ENCODE results near the gene GABBR2. TPM values are rescaled to one million over a fixed set of nuclear protein-coding genes. Genes with fewer than 3 reads are reported as not detected.

GABBR2 gene
- total and polyA plus RNA-seq, 7 experiments from 2014 or later = not detected

DNA sequence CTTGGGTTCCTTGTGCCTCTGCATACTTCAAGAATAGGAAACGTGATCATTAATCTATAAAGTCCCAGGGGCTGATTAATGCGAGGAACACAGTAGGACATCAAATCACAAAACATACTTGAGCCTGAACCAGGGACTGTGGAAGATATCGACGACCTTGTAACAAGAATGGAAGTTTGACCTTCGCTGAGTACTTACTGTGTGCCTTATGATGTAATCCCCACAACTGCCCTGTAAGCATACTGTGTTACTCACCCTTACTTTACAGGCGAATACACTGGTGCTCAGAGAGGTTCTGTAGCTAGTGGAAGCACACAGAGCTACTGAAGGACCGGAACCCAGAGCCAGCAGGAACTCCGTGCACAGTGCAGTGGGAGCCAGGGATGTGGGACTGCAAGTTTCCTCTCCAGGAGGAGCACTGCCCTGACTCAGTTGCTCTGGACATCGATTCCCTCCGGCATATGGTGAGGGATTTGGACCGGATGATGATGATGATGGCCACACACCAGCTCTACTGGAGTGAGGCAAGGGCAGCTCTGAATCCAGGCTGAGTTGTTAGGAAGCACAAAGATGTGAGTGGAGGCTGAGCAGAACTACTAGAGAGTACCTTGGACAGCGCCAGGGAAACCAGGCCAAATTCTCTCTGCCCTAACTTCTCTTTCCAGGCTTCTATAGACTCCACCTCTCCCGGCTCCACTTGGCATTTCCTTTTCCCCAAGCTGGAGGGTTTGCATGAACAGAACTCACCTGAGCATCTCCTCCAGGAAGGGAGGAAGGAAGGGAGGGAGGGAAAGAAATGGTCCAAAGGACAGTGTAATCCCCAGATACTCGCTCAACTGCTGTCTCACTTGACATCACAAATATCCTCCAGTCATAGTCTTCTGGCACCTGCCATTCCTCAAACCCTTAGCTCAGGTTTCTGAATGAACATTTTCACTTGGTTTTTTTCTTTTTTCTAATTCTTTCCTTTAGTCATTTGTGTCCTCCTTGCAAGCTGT, 1.5 kb upstream of the GABBR2 start:
- Histone ChIP-seq H3K9me3 (ENCODE audit: control insufficient read depth in 2 of 3, low read length in 3 of 3) (no peaks in the 10 kb centered on the region), H3K36me3 (ENCODE audit: control insufficient read depth in 2 of 3, insufficient read depth in 3 of 3, low read length in 3 of 3) (no peaks in the 10 kb centered on the region), H3K27ac (ENCODE audit: low read depth, low read length) (no peak overlapping the region), H3K4me3 (ENCODE audit: low read length) (no peak overlapping the region), H3K27me3 (ENCODE audit: control insufficient read depth in 2 of 2, insufficient read depth in 2 of 2, low read length in 2 of 2) (no peaks in the 10 kb centered on the region), H3K4me1 (ENCODE audit: control insufficient read depth in 2 of 2, insufficient read depth in 2 of 2, low read length in 2 of 2) (no peaks in the 10 kb centered on the region)
- Mint-ChIP-seq H3K27ac (no peak overlapping the region), H3K4me3 (peak overlapping the region in 7 of 10 donors; percentile 2 to 79 (median 43)), H3K27me3 (peaks cover 42 to 57% (median 56%) of the 10 kb centered on the region in 5 donors), H3K9me3 (peaks cover 0 to 4% (median 0%) of the 10 kb centered on the region in 11 donors), H3K36me3 (no peaks in the 10 kb centered on the region), H3K4me1 (peaks cover 0 to 15% (median 5%) of the 10 kb centered on the region in 7 donors)
- no peak for DNase-seq
- intact Hi-C loops (cut with micrococcal nuclease) = no loop called here
- POLR2A ChIA-PET = no interaction called here
- CTCF ChIA-PET = no interaction called here
- ATAC-seq = no peak

- ATAC-seq = no peak
- ChIA-PET CTCF (no interaction called here), POLR2A (no interaction called here)
- no peak for DNase-seq
- H3K9me3 ChIP-seq (ENCODE audit: control insufficient read depth in 2 of 3, low read length in 3 of 3) = no peaks in the 10 kb centered on the region
- H3K27me3 ChIP-seq (ENCODE audit: control insufficient read depth in 2 of 2, insufficient read depth in 2 of 2, low read length in 2 of 2) = no peaks in the 10 kb centered on the region
- H3K4me1 ChIP-seq (ENCODE audit: control insufficient read depth in 2 of 2, insufficient read depth in 2 of 2, low read length in 2 of 2) = no peaks in the 10 kb centered on the region
- H3K4me3 ChIP-seq (ENCODE audit: low read length) = no peak overlapping the region
- no peaks in the 10 kb centered on the region for H3K36me3 Mint-ChIP-seq
- H3K27me3 Mint-ChIP-seq = peaks cover 54 to 63% (median 58%) of the 10 kb centered on the region in 5 donors
- no peaks in the 10 kb centered on the region for H3K36me3 ChIP-seq (ENCODE audit: control insufficient read depth in 2 of 3, insufficient read depth in 3 of 3, low read length in 3 of 3)
- H3K9me3 Mint-ChIP-seq = peaks cover 0 to 5% (median 0%) of the 10 kb centered on the region in 11 donors
- H3K27ac ChIP-seq (ENCODE audit: low read depth, low read length) = no peak overlapping the region
- peaks cover 0 to 15% (median 5%) of the 10 kb centered on the region in 7 donors for H3K4me1 Mint-ChIP-seq
- no peak overlapping the region for H3K27ac Mint-ChIP-seq
- intact Hi-C loops (cut with micrococcal nuclease) = no loop called here
- peak overlapping the region in 2 of 10 donors; percentile 6 to 61 for H3K4me3 Mint-ChIP-seq
Measured at GRCh38 chr9:98708103-98708932, 417 bp downstream of the GABBR2 start.

DNA sequence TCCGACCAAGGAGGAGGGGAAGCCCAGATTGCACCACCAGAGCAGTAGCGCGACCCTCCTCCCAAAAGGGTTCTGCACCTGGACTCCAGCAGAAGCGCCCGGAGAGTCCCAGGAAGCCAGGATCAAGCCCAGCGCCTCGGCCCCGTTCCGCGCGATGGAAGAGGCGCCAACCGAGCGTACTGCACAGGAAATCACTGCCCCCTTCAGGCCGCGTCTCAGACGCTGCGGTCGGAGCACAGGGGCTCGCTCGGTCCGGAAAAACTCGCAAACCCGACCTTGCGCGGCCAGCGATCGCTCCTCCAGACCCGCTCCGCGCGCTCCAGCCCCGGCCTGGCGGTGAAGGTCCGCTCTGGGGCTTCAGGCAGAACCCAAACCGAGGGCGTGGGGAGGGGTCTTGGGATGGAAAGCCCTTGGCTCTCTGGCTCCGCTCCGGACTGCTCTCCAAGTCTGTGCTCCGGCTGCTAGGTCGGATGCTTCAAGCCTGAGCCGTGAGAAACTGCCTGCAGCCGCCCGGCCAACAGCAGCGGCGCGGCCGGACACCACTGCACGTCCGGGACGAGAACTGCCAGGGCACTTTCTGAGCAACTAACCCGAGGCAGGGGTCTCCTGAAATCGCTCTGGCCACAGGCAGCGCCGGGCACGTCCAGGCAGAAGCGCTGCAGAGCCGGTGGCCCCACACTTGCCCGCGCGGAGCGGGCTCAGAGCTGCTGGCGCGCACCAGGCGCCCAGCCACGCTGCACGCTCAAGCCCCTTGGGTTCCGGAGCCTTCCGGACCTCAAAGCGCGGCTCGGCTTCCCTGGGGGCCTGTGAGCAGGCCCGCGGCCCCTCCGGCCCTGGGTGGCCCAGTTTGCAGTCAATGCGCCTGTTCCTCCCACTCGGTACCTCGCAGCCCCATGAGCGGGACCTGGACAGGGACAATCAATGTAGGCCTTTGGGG, 1.3 kb downstream of the GABBR2 start:
- H3K4me3 ChIP-seq (ENCODE audit: low read length) = no peak overlapping the region
- H3K9me3 Mint-ChIP-seq = peaks cover 0 to 8% (median 0%) of the 10 kb centered on the region in 11 donors
- peak overlapping the region in 3 of 10 donors; percentile 17 to 61 (median 35) for H3K4me3 Mint-ChIP-seq
- no peak overlapping the region for H3K27ac Mint-ChIP-seq
- DNase-seq (no peak), ATAC-seq (no peak)
- H3K4me1 ChIP-seq (ENCODE audit: control insufficient read depth in 2 of 2, insufficient read depth in 2 of 2, low read length in 2 of 2) = no peaks in the 10 kb centered on the region
- peaks cover 58 to 64% (median 62%) of the 10 kb centered on the region in 5 donors for H3K27me3 Mint-ChIP-seq
- intact Hi-C loops (cut with micrococcal nuclease) = no loop called here
- no peak overlapping the region for H3K27ac ChIP-seq (ENCODE audit: low read depth, low read length)
- no peaks in the 10 kb centered on the region for H3K9me3 ChIP-seq (ENCODE audit: control insufficient read depth in 2 of 3, low read length in 3 of 3)
- peaks cover 0 to 15% (median 5%) of the 10 kb centered on the region in 7 donors for H3K4me1 Mint-ChIP-seq
- CTCF ChIA-PET = no interaction called here
- no peaks in the 10 kb centered on the region for H3K27me3 ChIP-seq (ENCODE audit: control insufficient read depth in 2 of 2, insufficient read depth in 2 of 2, low read length in 2 of 2)
- POLR2A ChIA-PET = no interaction called here
- no peaks in the 10 kb centered on the region for H3K36me3 Mint-ChIP-seq
- no peaks in the 10 kb centered on the region for H3K36me3 ChIP-seq (ENCODE audit: control insufficient read depth in 2 of 3, insufficient read depth in 3 of 3, low read length in 3 of 3)

DNA sequence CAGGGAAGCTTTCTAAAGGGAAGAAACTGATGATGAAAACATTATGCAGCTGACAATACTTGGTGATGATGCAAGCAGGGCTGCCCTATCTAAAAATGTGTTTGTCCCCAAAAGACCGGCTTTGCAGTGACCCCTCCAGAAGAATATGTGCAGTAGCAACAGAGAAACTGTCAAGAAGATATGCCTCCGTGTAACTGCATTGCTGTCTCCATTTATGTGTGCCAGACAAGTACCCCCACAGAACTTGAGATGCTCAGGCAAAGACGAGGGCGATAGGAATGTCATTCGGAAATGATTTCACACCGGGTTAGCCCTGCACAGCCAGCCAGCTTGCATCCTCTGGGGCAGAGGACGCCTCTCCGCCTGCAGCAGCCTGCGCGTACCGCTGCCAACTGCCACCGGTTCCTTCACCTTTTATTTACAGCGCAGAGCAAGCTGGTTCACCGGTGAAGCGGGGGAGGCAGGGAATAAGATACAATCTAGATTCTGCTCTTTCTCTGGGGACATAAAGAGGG, 2.0 kb downstream of the GABBR2 start:
- Histone ChIP-seq H3K4me3 (ENCODE audit: low read length) (no peak overlapping the region), H3K4me1 (ENCODE audit: control insufficient read depth in 2 of 2, insufficient read depth in 2 of 2, low read length in 2 of 2) (no peaks in the 10 kb centered on the region), H3K9me3 (ENCODE audit: control insufficient read depth in 2 of 3, low read length in 3 of 3) (no peaks in the 10 kb centered on the region), H3K36me3 (ENCODE audit: control insufficient read depth in 2 of 3, insufficient read depth in 3 of 3, low read length in 3 of 3) (no peaks in the 10 kb centered on the region), H3K27me3 (ENCODE audit: control insufficient read depth in 2 of 2, insufficient read depth in 2 of 2, low read length in 2 of 2) (no peaks in the 10 kb centered on the region), H3K27ac (ENCODE audit: low read depth, low read length) (no peak overlapping the region)
- Mint-ChIP-seq H3K27ac (no peak overlapping the region), H3K36me3 (no peaks in the 10 kb centered on the region), H3K4me1 (peaks cover 0 to 15% (median 5%) of the 10 kb centered on the region in 7 donors), H3K9me3 (peaks cover 0 to 8% (median 0%) of the 10 kb centered on the region in 11 donors), H3K27me3 (peaks cover 59 to 68% (median 62%) of the 10 kb centered on the region in 5 donors), H3K4me3 (peak overlapping the region in 6 of 10 donors; percentile 2 to 56 (median 26))
- POLR2A ChIA-PET = no interaction called here
- DNase-seq (no peak), ATAC-seq (no peak)
- intact Hi-C loops (cut with micrococcal nuclease) = no loop called here
- CTCF ChIA-PET = no interaction called here

GRCh38 chr9:98702835-98703380, 5.8 kb downstream of the GABBR2 start:
- Histone ChIP-seq H3K36me3 (ENCODE audit: control insufficient read depth in 2 of 3, insufficient read depth in 3 of 3, low read length in 3 of 3) (no peaks in the 10 kb centered on the region), H3K27me3 (ENCODE audit: control insufficient read depth in 2 of 2, insufficient read depth in 2 of 2, low read length in 2 of 2) (no peaks in the 10 kb centered on the region), H3K4me1 (ENCODE audit: control insufficient read depth in 2 of 2, insufficient read depth in 2 of 2, low read length in 2 of 2) (no peaks in the 10 kb centered on the region), H3K9me3 (ENCODE audit: control insufficient read depth in 2 of 3, low read length in 3 of 3) (peaks cover 0 to 3% (median 0%) of the 10 kb centered on the region in 3 experiments), H3K4me3 (ENCODE audit: low read length) (no peak overlapping the region), H3K27ac (ENCODE audit: low read depth, low read length) (no peak overlapping the region)
- H3K27ac Mint-ChIP-seq = no peak overlapping the region
- ChIA-PET POLR2A (no interaction called here), CTCF (no interaction called here)
- ATAC-seq (no peak), DNase-seq (no peak)
- peaks cover 0 to 8% (median 5%) of the 10 kb centered on the region in 7 donors for H3K4me1 Mint-ChIP-seq
- peaks cover 0 to 8% (median 0%) of the 10 kb centered on the region in 11 donors for H3K9me3 Mint-ChIP-seq
- peaks cover 0 to 4% (median 0%) of the 10 kb centered on the region in 5 donors for H3K36me3 Mint-ChIP-seq
- intact Hi-C loops (cut with micrococcal nuclease) = no loop called here
- no peak overlapping the region for H3K4me3 Mint-ChIP-seq
- H3K27me3 Mint-ChIP-seq = peaks cover 39 to 73% (median 49%) of the 10 kb centered on the region in 5 donors

All from naive thymus-derived CD4-positive, alpha-beta T cell (primary cell).